GM18502 (cell line): Measurements from ENCODE around the gene EFHC1.
"Not testable (repeated sequence)": the region's sequence is repeated elsewhere in the genome, so short reads cannot be mapped to it uniquely, and the experiment has no call there.

Experiments used
- ATAC-seq: cut with Tn5 transposase; IDR thresholded peaks from one replicate; pipeline ENCODE4 v1.9.1; 2021; ENCODE audit warnings: mild to moderate bottlenecking; ENCODE audit not compliant: unreplicated experiment, poor library complexity

The EFHC1 gene

GRCh38 chr6:52424513-52424912, 4.4 kb downstream of the EFHC1 start:
- ATAC-seq = no peak

- ATAC-seq = no peak
Measured at GRCh38 chr6:52426667-52427066, 6.5 kb downstream of the EFHC1 start.

GRCh38 chr6:52433294-52433693, 13.2 kb downstream of the EFHC1 start:
- ATAC-seq = not testable (repeated sequence)

- ATAC-seq = no peak
Measured at GRCh38 chr6:52435345-52435744, 15.2 kb downstream of the EFHC1 start.

GRCh38 chr6:52438926-52439325, 18.8 kb downstream of the EFHC1 start:
- ATAC-seq = no peak

GRCh38 chr6:52454556-52454955, 34.4 kb downstream of the EFHC1 start:
- ATAC-seq = no peak

- no peak for ATAC-seq
Measured at GRCh38 chr6:52457096-52457495, 37.0 kb downstream of the EFHC1 start.

- not testable (repeated sequence) for ATAC-seq
Measured at GRCh38 chr6:52461194-52461593, 41.1 kb downstream of the EFHC1 start.

- no peak for ATAC-seq
Measured at GRCh38 chr6:52474173-52474572, 54.0 kb downstream of the EFHC1 start.

GRCh38 chr6:52475307-52475706, 55.2 kb downstream of the EFHC1 start:
- ATAC-seq = no peak

- no peak for ATAC-seq
Measured at GRCh38 chr6:52482903-52483670, 62.9 kb downstream of the EFHC1 start.

- ATAC-seq = no peak
Measured at GRCh38 chr6:52483671-52484003, 63.5 kb downstream of the EFHC1 start.

- no peak for ATAC-seq
Measured at GRCh38 chr6:52489881-52490280, 69.7 kb downstream of the EFHC1 start.

GRCh38 chr6:52491203-52492069, 71.3 kb downstream of the EFHC1 start:
- peak; percentile 74 for ATAC-seq

GRCh38 chr6:52493669-52494068, 73.5 kb downstream of the EFHC1 start:
- ATAC-seq = no peak

- ATAC-seq = no peak
Measured at GRCh38 chr6:52494298-52495072, 74.3 kb downstream of the EFHC1 start.

- no peak for ATAC-seq
Measured at GRCh38 chr6:52495922-52496321, 75.8 kb downstream of the EFHC1 start.

- ATAC-seq = no peak
Measured at GRCh38 chr6:52496631-52497030, 76.5 kb downstream of the EFHC1 start.

GRCh38 chr6:52497652-52498408, 77.7 kb downstream of the EFHC1 start:
- peak; percentile 90 for ATAC-seq

GRCh38 chr6:52498538-52499017, 78.4 kb downstream of the EFHC1 start:
- peak; percentile 40 for ATAC-seq
